K562 (cell line): ENCODE data around the gene EQTN. TPM values are rescaled to one million over a fixed set of nuclear protein-coding genes. Genes with fewer than 3 reads are reported as not detected.

ENCODE experiments used
- ATAC-seq: fragments of 200-7000 bp; cut with Tn5 transposase; 3 replicates; pipeline ENCODE4 v1.9.1; 2020; ENCODE audit warnings: moderate library complexity
- BruUV-seq: library from RNA; stranded (reverse); fragments of 400-500 nt; replicated peaks from 2 replicates; lab custom pipeline; 2021; lab: Mats Ljungman, UMichigan
- CTCF ChIA-PET: fragments of 300-600 bp; formaldehyde crosslinking; extraction: SDS; loops from one replicate; lab custom pipeline; 2021; ENCODE audit warnings: low intra/inter-chr PET ratio; lab: Yijun Ruan, JAX
- POLR2A ChIA-PET: fragments of 300-600, 350-650 bp; sonication (Branson Sonifier 250); formaldehyde crosslinking; extraction: SDS; loops from one replicate; lab custom pipeline; 2021; ENCODE audit warnings: antibody characterized with exemption, inconsistent platforms; lab: Yijun Ruan, JAX
- DNase-seq, 4 experiments: peaks; one replicate each; pipeline versions ENCODE4 v3.0.0 to v3.0.0-alpha.2; 2011 to 2018; ENCODE audit warnings: low spot score in 3 of 4, mixed read lengths in 3 of 4; ENCODE audit errors: extremely low read depth in 1 of 4
- FAIRE-seq: peaks from 2 replicates; lab custom pipeline; 2011; peaks lifted over from hg19 to GRCh38; lab: Jason Lieb, UNC
- H2AFZ ChIP-seq: 2 replicates; pipeline ENCODE4 v1.6.0; 2011; ENCODE audit warnings: low read depth, low read length, control low read depth, inconsistent platforms
- H3K27ac ChIP-seq: fragments of 200-600 bp; 3 replicates; pipeline ENCODE4 v1.8.0; 2011; ENCODE audit warnings: low read depth, mild to moderate bottlenecking, control low read depth, inconsistent platforms, low read length, moderate library complexity, mixed read lengths; ENCODE audit errors: extremely low read depth
- H3K27me3 ChIP-seq, 2 experiments: fragments of 300-600 bp in 1 of 2; 2 replicates in 1 of 2; 3 replicates in 1 of 2; pipeline versions ENCODE4 v1.6.0 to v1.8.0; 2011; ENCODE audit warnings: inconsistent platforms in 2 of 2, low read length in 2 of 2, mild to moderate bottlenecking in 1 of 2, mixed read lengths in 1 of 2, moderate library complexity in 1 of 2; ENCODE audit not compliant: control insufficient read depth in 2 of 2, insufficient read depth in 2 of 2
- H3K36me3 ChIP-seq: fragments of 300-600 bp; 3 replicates; pipeline ENCODE4 v1.8.0; 2011; ENCODE audit warnings: mild to moderate bottlenecking, low read length, inconsistent platforms; ENCODE audit not compliant: control insufficient read depth, insufficient read depth
- H3K4me1 ChIP-seq, 2 experiments: fragments of 200-600 bp in 1 of 2; replicated peaks in 1 of 2; 2 replicates in 1 of 2; 3 replicates in 1 of 2; pipeline versions ENCODE4 v1.5.1 to v1.8.0; 2011; ENCODE audit warnings: inconsistent platforms in 2 of 2, low read length in 2 of 2, mild to moderate bottlenecking in 1 of 2, mixed read lengths in 1 of 2, moderate library complexity in 1 of 2; ENCODE audit not compliant: control insufficient read depth in 2 of 2, insufficient read depth in 2 of 2
- H3K4me2 ChIP-seq: 2 replicates; pipeline ENCODE4 v1.6.1; 2011; ENCODE audit warnings: low read length, control low read depth, inconsistent platforms, mixed read lengths; ENCODE audit not compliant: insufficient read depth
- H3K4me3 ChIP-seq: fragments of 200-600 bp; sonication (generic), shearing (Covaris generic); 2 replicates; pipeline ENCODE4 v1.5.1; 2016; ENCODE audit warnings: control low read depth, inconsistent platforms
- H3K79me2 ChIP-seq: fragments of 200-600 bp; 3 replicates; pipeline ENCODE4 v1.8.0; 2011; ENCODE audit warnings: low read length, inconsistent platforms; ENCODE audit not compliant: control insufficient read depth, insufficient read depth
- H3K9ac ChIP-seq, 2 experiments: 2 replicates each; pipeline versions ENCODE4 v1.6.0 to v1.6.1; 2011; ENCODE audit warnings: low read depth in 2 of 2, low read length in 2 of 2, control low read depth in 1 of 2, inconsistent platforms in 1 of 2, mild to moderate bottlenecking in 1 of 2, mixed read lengths in 1 of 2; ENCODE audit not compliant: insufficient read depth in 1 of 2
- H3K9me1 ChIP-seq: one replicate; pipeline ENCODE4 v1.6.0; 2011; ENCODE audit warnings: inconsistent platforms, mild to moderate bottlenecking, low read length, moderate library complexity; ENCODE audit not compliant: control insufficient read depth, insufficient read depth
- H3K9me3 ChIP-seq: replicated peaks from 2 replicates; pipeline ENCODE4 v1.5.1; 2011; ENCODE audit warnings: low read depth, low read length, inconsistent platforms; ENCODE audit not compliant: control insufficient read depth, insufficient read depth
- H4K20me1 ChIP-seq: replicated peaks from 2 replicates; pipeline ENCODE4 v1.6.1; 2011; ENCODE audit warnings: low read length, inconsistent platforms, mixed read lengths; ENCODE audit not compliant: control insufficient read depth, insufficient read depth
- ATF1 ChIP-seq, 2 experiments: fragments of 450-650 bp in 1 of 2; IDR thresholded peaks; 2 replicates each; pipeline ENCODE4 v1.6.1; 2016; ENCODE audit warnings: missing compliant biosample characterization in 1 of 2, missing genetic modification characterization in 1 of 2
- CBX1 ChIP-seq: sonication (generic); IDR thresholded peaks from 2 replicates; pipeline ENCODE4 v1.6.1; 2016; ENCODE audit warnings: antibody characterized with exemption, low read depth, mild to moderate bottlenecking
- COPS2 ChIP-seq: fragments of 450-650 bp; conservative IDR thresholded peaks from 2 replicates; pipeline ENCODE4 v1.6.1; 2016; ENCODE audit warnings: mild to moderate bottlenecking, moderate library complexity
- ETS2 ChIP-seq: IDR thresholded peaks from 2 replicates; pipeline ENCODE4 v1.6.1; 2016; ENCODE audit warnings: borderline replicate concordance, missing genetic modification characterization, mild to moderate bottlenecking, moderate library complexity, missing compliant biosample characterization; ENCODE audit not compliant: poor library complexity, severe bottlenecking
- MBD2 ChIP-seq: sonication (generic); IDR thresholded peaks from 2 replicates; pipeline ENCODE4 v1.6.1; 2016; ENCODE audit warnings: low read depth, borderline replicate concordance
- MXI1 ChIP-seq: IDR thresholded peaks from 2 replicates; pipeline ENCODE4 v1.6.1; 2011; ENCODE audit warnings: low read depth, mild to moderate bottlenecking, improper control_type of control experiment, low read length
- PHF21A ChIP-seq: fragments of 450-650 bp; IDR thresholded peaks from 2 replicates; pipeline ENCODE4 v1.6.1; 2017; ENCODE audit warnings: low read depth, borderline replicate concordance
- POLR2B ChIP-seq: fragments of 450-650 bp; IDR thresholded peaks from 2 replicates; pipeline ENCODE4 v1.6.1; 2018; ENCODE audit warnings: low read depth; ENCODE audit not compliant: partially characterized antibody
- POLR3A ChIP-seq: IDR thresholded peaks from 2 replicates; pipeline ENCODE4 v1.6.1; 2011; ENCODE audit warnings: borderline replicate concordance, mild to moderate bottlenecking, moderate library complexity; ENCODE audit not compliant: insufficient read length, insufficient read depth; ENCODE audit errors: extremely low read depth
- PRMT5 ChIP-seq: sonication (generic); formaldehyde crosslinking; IDR thresholded peaks from 2 replicates; pipeline ENCODE4 v1.5.0; 2020; ENCODE audit warnings: missing genetic modification reagents
- RAD21 ChIP-seq, 2 experiments: fragments of 250-450 bp in 1 of 2; fragments of 450-650 bp in 1 of 2; sonication (Bioruptor Pico) in 1 of 2; formaldehyde crosslinking in 1 of 2; IDR thresholded peaks in 1 of 2; conservative IDR thresholded peaks in 1 of 2; 2 replicates each; pipeline versions ENCODE4 v1.4.0 to v1.8.0; 2020 to 2022; ENCODE audit warnings: mild to moderate bottlenecking in 2 of 2, moderate library complexity in 1 of 2
- TGIF2 ChIP-seq: sonication (generic); formaldehyde crosslinking; IDR thresholded peaks from 2 replicates; pipeline ENCODE4 v1.8.1; 2022; ENCODE audit warnings: mild to moderate bottlenecking, missing genetic modification reagents, moderate library complexity
- YBX1 ChIP-seq: fragments of 450-650 bp; IDR thresholded peaks from 2 replicates; pipeline ENCODE4 v1.7.1; 2016; ENCODE audit warnings: mild to moderate bottlenecking
- ZBTB43 ChIP-seq: sonication (generic); formaldehyde crosslinking; IDR thresholded peaks from 2 replicates; pipeline ENCODE4 v1.8.0; 2023; ENCODE audit warnings: mild to moderate bottlenecking, missing genetic modification reagents
- ZNF143 ChIP-seq: sonication (generic); formaldehyde crosslinking; IDR thresholded peaks from 2 replicates; pipeline ENCODE4 v1.9.0; 2022; ENCODE audit warnings: mild to moderate bottlenecking, missing genetic modification reagents
- ZNF184 ChIP-seq: sonication (generic); formaldehyde crosslinking; IDR thresholded peaks from 2 replicates; pipeline ENCODE4 v1.5.0; 2020; ENCODE audit warnings: missing genetic modification reagents
- ZNF384 ChIP-seq: IDR thresholded peaks from 2 replicates; pipeline ENCODE4 v1.6.1; 2012; ENCODE audit warnings: low read depth, low read length, improper control_type of control experiment
- WGBS: fragments of 100-300 bp; shearing (Covaris generic); methylation state at CpG from one replicate; pipeline ENCODE4 v1.1.6; 2016; ENCODE audit warnings: low coverage, mixed read lengths; ENCODE audit not compliant: insufficient coverage; ENCODE audit errors: missing lambda C conversion rate; 5-methylcytosine and 5-hydroxymethylcytosine counted together
- in situ Hi-C: fragments of 300-500 bp; cut with MboI; formaldehyde crosslinking; loops from 4 replicates; pipeline ENCODE4 v1.15.0; 2018; ENCODE audit warnings: inconsistent platforms, mixed read lengths
- intact Hi-C: fragments of 100-400 bp; cut with micrococcal nuclease; formaldehyde crosslinking; loops from 2 replicates; pipeline ENCODE4 v1.14.2; 2022
- polyA plus RNA-seq, 8 experiments: library from polyadenylated mRNA; depleted of rRNA in 4 of 8; stranded (reverse) in 5 of 8; unstranded in 3 of 8; fragments of >200 nt; fragmentation: Nextera tagmentation in 2 of 8; fragmentation: Illumina TruSeq in 1 of 8; extraction: Ambion mirVana in 2 of 8; extraction: Trizol in 1 of 8; gene quantifications; 2 replicates each; pipeline versions ENCODE4 v1.2.1 to v1.2.3, GENCODE V29; 2011 to 2014; ENCODE audit warnings: inconsistent platforms in 1 of 8, missing spikeins in 1 of 8
- total RNA-seq, 7 experiments: library from RNA; depleted of rRNA in 6 of 7; stranded (reverse); fragments of >200 nt in 6 of 7; fragmentation: Illumina TruSeq in 2 of 7; extraction: Trizol in 2 of 7; gene quantifications; 2 replicates each; pipeline versions ENCODE4 v1.2.1 to v1.2.3, GENCODE V29; 2011 to 2021; ENCODE audit warnings: low replicate concordance in 1 of 7
- TF ChIP-seq, protein P1 (sequence below): fragments of 200-800 bp; sonication (Bioruptor generic); IDR thresholded peaks from 2 replicates; pipeline ENCODE4 v1.6.1; 2017; ENCODE audit warnings: missing genetic modification characterization, missing compliant biosample characterization

Gene EQTN
- total and polyA plus RNA-seq, 9 of the 15 experiments (the other 6 are each of a cell fraction or from before 2014, with no cell fraction given), result 0.15 to 0.33 (median 0.18) TPM; not detected in 4

DNA sequence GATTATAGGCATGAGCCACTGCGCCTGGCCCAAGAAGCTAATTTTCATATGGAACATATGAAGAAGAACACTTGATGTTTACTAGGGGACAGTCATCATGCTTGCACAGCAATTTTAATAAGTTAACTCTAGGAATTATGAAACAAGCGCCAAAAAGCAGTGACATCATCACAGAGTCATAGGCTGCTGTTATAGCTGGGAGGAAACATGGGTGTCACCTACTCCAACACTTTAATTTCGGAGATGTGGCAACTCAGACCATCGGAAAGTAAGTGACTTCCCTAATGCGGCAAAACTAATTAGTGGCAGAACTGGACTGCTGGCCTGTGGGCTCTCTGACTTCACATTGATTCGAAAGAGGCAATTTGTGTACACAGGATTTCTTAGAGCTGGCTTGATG lies 38.1 kb upstream of the EQTN start (continued):
- TF ChIP-seq, protein P1, sequence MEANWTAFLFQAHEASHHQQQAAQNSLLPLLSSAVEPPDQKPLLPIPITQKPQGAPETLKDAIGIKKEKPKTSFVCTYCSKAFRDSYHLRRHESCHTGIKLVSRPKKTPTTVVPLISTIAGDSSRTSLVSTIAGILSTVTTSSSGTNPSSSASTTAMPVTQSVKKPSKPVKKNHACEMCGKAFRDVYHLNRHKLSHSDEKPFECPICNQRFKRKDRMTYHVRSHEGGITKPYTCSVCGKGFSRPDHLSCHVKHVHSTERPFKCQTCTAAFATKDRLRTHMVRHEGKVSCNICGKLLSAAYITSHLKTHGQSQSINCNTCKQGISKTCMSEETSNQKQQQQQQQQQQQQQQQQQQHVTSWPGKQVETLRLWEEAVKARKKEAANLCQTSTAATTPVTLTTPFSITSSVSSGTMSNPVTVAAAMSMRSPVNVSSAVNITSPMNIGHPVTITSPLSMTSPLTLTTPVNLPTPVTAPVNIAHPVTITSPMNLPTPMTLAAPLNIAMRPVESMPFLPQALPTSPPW (CRISPR knock-in tag), result no peak
- TF ChIP-seq CBX1 (no peak), TGIF2 (CRISPR knock-in tag) (no peak), ATF1 (CRISPR knock-in tag; IDR thresholded peaks at IDR 0.05) (no peak), ATF1 (tag; IDR thresholded peaks at IDR 0.05) (no peak), PRMT5 (no peak), ZNF184 (CRISPR knock-in tag) (no peak), ETS2 (tag) (no peak)

DNA sequence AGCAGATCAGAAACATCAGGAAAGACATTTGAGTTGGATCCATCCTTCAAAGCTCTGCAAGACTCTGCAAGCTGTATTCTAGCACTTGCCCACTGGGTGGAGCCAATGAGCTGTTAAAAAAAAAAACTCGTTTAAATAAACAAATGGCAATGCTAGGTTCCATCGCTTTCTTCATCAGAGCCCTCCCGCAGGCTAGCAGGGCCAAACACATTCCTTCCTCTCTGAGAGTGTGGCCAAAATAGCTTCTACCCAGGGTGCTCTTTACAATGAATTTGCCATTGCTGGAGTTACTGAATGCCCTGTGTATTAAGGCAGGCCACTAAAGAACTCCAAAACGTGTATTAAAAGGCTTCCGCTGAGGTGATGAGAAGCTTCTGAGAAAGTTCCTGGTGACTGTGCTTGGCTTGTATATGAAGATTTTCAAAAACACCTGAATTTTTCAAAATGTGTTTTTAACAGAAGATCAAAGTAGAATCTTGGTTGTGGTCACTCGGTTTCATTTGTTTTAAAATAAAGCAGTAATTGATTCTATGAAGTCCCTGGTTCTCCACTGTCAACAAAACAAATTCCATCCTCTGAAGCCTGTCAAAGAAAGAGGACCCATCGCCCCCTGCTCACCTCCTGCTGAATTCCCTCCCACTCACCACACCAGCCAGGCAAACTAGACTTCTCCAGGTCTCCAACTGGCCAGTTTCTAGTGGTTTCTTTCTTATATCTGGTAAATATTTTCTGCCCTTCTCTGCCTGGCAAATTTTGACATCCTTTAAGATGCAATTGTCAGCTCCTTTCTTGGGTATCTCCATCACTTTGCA lies 36.5 kb upstream of the EQTN start:
- ATAC-seq (peak; percentile 57), DNase-seq (peak; percentile 26 to 54 (median 30)), FAIRE-seq (peak; percentile 52)
- ChIA-PET POLR2A (interaction anchor here (0.6 kb wide), 1 partner anchor 130 kb away, joined by 3 read pairs; no protein-coding TSS in a partner anchor), CTCF (interaction anchor here (0.6 to 1.8 kb wide), 5 partner anchors 197 to 740 kb away, joined by 3 to 27 read pairs (median 3); partner anchors contain the start of gene MOB3B)
- 0% methylated on average over 4 of the region's 7 CpGs for WGBS
- Histone ChIP-seq H3K9ac (no peak overlapping the region), H3K9me3 (no peaks in the 10 kb centered on the region), H2AFZ (no peak overlapping the region), H3K27ac (no peak overlapping the region), H4K20me1 (no peaks in the 10 kb centered on the region), H3K27me3 (no peaks in the 10 kb centered on the region), H3K4me3 (no peak overlapping the region), H3K36me3 (peaks cover 4% of the 10 kb centered on the region; the same call in 1 of the 3 replicates), H3K4me1 (no peaks in the 10 kb centered on the region; a peak in 1 of 5 replicates), H3K9me1 (no peaks in the 10 kb centered on the region), H3K4me2 (no peak overlapping the region), H3K79me2 (no peaks in the 10 kb centered on the region)
- in situ Hi-C loops, result no loop called here
- intact Hi-C loops, result loop anchor here (2.0 to 10.0 kb wide), 3 partner anchors 111 to 215 kb away; no protein-coding TSS in a partner anchor
- no TSS peak for BruUV-seq
- TF ChIP-seq YBX1 (no peak), ZNF384 (peak; percentile 35; the same call in 1 of the 2 replicates), MBD2 (no peak), ZNF143 (CRISPR knock-in tag) (no peak), MXI1 (no peak), COPS2 (no peak), POLR3A (no peak), RAD21 (CRISPR knock-in tag; conservative IDR thresholded peaks at IDR 0.05 in 1 of 2, IDR thresholded peaks at IDR 0.05 in 1 of 2) (peak; percentile 50 to 61; a peak in 2 of 4 replicates), POLR2B (no peak), ZBTB43 (CRISPR knock-in tag) (no peak), PHF21A (no peak)
